NCI-H1694 (cell line): ENCODE data around the gene NCAM2.

Source experiments
- DNase-seq: peaks from one replicate; lab custom pipeline; 2025; lab: John Stamatoyannopoulos, UW

Gene NCAM2

DNA sequence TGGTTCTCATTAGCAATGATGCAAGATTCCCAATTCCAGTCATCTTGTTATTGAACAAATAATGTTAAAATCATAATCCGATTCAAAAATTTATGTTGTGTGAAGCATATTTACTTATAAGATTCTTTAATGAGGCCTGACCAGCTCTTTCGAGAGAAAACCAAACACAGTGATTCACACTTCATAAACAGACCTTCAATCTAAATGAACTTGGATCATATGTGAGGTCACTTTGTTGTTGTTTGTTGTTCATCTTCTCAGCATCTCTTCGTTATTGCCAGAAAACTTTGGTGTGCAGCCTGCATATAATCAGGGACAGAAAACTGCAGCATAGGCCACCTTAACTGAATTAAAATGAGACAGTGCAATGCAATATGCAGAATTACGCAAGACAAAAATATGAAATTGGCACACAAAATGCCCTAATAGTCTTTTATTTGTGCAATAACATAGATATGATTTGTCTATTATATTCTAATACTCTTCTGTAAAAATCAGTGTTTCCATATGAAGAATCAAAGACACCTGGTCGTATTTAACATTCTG is 30.1 kb downstream of the NCAM2 start:
- no peak for DNase-seq

DNA sequence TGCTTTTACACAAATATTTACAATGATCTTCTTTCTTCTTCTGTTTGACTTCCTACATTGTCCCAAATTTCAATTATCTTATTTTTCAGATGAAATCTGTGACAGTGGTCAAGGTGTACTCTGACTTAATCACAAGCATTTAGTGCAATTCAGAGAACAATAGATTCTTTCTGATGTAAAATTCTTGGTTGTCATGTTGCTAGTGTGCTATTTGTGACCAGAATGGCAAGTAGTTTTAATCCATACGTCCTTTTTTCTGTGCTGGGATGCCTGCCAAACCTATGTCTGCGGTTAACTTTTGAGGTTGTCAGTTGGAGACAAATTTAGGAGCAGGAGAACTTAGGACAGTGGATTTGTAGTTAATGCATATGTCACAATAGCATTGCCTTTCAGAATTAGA is 31.0 kb downstream of the NCAM2 start:
- DNase-seq: no peak

DNA sequence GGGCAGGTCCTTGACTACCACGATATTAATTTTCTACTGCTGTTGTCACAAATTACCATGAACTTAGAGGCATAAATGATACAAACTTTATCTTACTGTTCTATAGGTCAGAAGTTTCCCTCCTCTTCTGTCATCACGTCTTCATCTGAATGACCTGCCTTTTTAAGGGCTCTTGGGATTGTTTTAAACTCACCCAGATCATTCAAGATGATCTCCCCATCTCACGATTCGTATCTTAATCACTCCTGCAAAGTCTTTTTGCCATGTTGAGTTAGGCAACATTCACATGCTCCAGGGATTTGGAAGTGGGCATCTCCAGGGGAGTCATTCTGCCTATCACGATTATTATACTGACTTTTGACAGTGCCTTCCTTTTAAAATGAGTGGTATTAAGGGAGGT is 32.1 kb downstream of the NCAM2 start:
- DNase-seq: no peak

- no peak for DNase-seq
These were observed 35.8 kb downstream of the NCAM2 start for GRCh38 chr21:21034036-21034435.

- DNase-seq: no peak
These were observed 41.5 kb downstream of the NCAM2 start for GRCh38 chr21:21039624-21040170.

- no peak for DNase-seq
These were observed 47.3 kb downstream of the NCAM2 start for GRCh38 chr21:21045518-21045917.

DNA sequence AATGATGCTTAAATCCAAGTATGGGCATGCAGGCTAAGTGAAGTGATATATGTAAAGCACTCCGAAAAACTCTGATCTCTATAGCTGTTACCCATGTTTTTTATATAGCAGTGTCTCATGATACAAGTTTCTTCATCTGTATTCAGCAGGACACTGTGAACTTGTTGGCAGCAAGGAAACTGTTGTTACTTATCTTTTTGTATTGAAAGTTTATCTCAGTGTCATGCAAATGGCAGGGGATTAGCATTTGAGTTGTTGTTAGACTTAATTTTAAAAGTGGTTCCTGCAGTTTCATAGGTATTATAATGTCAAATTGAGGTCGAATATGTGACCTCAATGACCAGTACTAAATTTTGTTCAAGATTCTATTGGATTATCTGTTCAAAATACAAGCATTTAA is 47.9 kb downstream of the NCAM2 start:
- DNase-seq: no peak

DNA sequence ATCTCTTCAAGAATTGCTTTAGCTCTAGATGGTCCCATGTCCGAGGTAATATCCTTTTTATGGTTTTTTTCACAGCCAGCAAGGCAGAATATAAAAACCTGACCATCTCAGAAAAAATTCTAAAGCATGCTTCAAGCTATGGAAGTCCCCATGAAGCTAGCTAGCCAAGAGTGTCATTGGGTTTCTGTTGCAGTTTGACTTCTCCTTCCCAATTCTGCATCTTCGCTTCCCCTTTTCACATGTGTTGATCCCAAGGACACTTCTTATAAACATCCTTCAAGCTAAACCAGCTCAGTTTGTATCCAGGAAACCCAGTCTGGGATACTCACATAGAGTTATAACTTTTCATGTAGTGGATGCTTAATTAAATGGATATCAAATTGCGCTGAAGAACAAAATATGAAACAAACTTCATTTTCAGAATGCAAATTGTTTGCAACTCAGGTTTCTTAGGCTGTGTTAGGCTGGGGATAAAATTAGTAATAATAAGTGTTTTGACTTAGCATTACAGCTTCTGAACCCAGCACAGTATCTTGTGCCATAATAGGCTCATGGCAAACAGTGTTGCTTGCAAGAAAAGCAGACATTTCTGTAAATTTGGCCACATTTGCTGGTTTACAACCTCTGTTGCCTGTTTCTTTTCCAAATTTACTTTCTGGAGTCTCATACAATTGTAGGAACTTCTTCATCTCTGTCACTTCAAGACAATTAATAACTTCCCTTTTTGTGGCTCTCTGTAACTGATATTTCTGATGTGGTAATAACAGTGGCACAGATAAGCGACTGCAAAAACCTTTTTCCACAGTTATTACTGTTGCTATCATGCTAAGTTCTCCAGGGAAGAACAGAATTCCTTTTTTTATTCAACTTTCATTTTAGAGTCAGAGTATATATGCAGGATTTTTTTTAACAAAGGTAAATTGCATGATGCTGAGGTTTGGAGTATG is 53.2 kb downstream of the NCAM2 start:
- DNase-seq: no peak

DNA sequence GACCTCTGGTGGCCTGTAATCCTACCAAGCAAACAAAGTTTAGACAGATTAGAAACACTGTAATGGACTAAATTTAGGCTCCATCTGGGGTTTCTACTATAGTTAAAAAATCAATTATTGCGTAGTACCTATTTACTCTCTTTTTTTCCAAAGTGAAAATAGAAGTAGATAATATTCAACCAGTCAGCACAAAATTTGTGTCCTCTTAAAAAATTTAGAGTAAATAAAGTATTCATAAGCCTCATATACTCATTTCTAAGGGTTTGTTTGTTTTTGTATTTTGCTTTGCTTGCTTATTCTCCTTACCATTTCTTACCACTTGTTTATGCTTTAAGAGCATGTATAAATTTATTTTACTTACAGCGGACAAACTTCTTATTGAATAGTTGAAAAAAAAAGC is 54.5 kb downstream of the NCAM2 start:
- no peak for DNase-seq

- no peak for DNase-seq
These were observed 59.3 kb downstream of the NCAM2 start for GRCh38 chr21:21057349-21058062.

GRCh38 chr21:21063828-21064227 is 65.6 kb downstream of the NCAM2 start:
- DNase-seq: no peak

GRCh38 chr21:21064353-21064752 is 66.1 kb downstream of the NCAM2 start:
- no peak for DNase-seq

- no peak for DNase-seq
These were observed 69.2 kb downstream of the NCAM2 start for GRCh38 chr21:21067375-21067774.

- DNase-seq: no peak
These were observed 76.1 kb downstream of the NCAM2 start for GRCh38 chr21:21074305-21074704.

GRCh38 chr21:21076051-21076450 is 77.8 kb downstream of the NCAM2 start:
- DNase-seq: no peak

- DNase-seq: no peak
These were observed 78.3 kb downstream of the NCAM2 start for GRCh38 chr21:21076491-21076890.

- no peak for DNase-seq
These were observed 81.4 kb downstream of the NCAM2 start for GRCh38 chr21:21079646-21080045.

- no peak for DNase-seq
These were observed 86.0 kb downstream of the NCAM2 start for GRCh38 chr21:21084179-21084578.

DNA sequence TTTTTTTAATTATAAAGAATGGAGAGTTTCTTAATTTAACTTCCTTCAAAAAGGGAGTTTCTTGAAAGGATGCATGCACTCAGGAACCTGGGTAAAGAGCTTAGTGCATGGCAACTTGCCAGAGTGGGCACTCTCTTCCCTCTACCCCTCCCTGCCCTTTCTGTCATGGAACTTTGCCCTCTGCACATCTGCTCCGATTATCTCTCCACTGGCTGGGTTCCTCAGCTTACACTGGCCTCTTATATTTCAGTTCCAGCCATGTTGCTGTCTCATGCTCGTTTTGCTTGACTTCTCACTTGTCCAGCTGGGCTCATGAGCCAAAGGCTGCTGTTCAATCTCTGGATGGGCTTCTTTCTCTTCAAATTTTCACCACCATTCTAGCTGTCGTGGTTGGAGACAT is 87.0 kb downstream of the NCAM2 start:
- DNase-seq: no peak

GRCh38 chr21:21096956-21097355 is 98.7 kb downstream of the NCAM2 start:
- DNase-seq: no peak

DNA sequence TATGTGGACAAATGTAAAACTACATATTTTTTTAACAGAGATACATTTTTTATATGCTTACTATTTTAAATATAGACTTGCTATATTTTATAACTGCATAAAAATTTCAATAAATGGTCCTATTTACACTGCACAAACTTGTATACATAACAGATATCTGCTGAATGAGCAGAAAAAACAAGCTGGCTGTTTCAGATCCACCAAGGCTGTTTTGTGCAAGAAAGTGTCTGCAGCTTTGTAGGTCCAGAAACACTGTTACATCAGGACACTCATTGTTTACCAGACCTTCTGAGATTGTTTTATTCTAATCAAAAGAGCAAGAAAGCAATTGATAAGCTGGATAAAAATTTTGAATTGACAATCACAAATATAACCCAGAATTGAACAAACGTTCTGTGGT is 99.3 kb downstream of the NCAM2 start:
- DNase-seq: no peak

GRCh38 chr21:21101911-21102310 is 103.7 kb downstream of the NCAM2 start:
- DNase-seq: peak; percentile 20

GRCh38 chr21:21102896-21103295 is 104.7 kb downstream of the NCAM2 start:
- DNase-seq: no peak
